Activated B cell treated with CpG ODN at 0.5 μM for 24 hours (primary cell): ENCODE measurements around the gene G3BP2. TPM values are rescaled to one million over a fixed set of nuclear protein-coding genes. Genes with fewer than 3 reads are reported as not detected.
A peak's percentile ranks its signal among the peaks of the same experiment; 100 is the strongest.
"Not testable (repeated sequence)": the region's sequence is repeated elsewhere in the genome, so short reads cannot be mapped to it uniquely, and the experiment has no call there.

ENCODE experiments used
- ATAC-seq: fragments of 200-7000 bp; cut with Tn5 transposase; one replicate; pipeline ENCODE4 v1.10.0; 2021; ENCODE audit warnings: low read depth, mild to moderate bottlenecking, moderate library complexity
- CTCF ChIA-PET: fragments of 350-600 bp; sonication (Branson Sonifier 250); formaldehyde crosslinking; loops from one replicate; lab custom pipeline; 2021; ENCODE audit warnings: antibody characterized with exemption; lab: Charles Lee
- POLR2A ChIA-PET: fragments of 350-600 bp; sonication (Branson Sonifier 250); formaldehyde crosslinking; loops from one replicate; lab custom pipeline; 2021; ENCODE audit warnings: antibody characterized with exemption; lab: Charles Lee
- DNase-seq: peaks from one replicate; pipeline ENCODE4 v3.0.0; 2022
- H3K27ac Mint-ChIP-seq: one replicate; pipeline ENCODE4 v1.8.0; 2020; ENCODE audit warnings: mixed read lengths
- H3K27me3 Mint-ChIP-seq: one replicate; pipeline ENCODE4 v1.8.0; 2021; ENCODE audit warnings: mixed read lengths
- H3K36me3 Mint-ChIP-seq: one replicate; pipeline ENCODE4 v1.8.0; 2021; ENCODE audit warnings: low read depth, mixed read lengths
- H3K4me1 Mint-ChIP-seq: one replicate; pipeline ENCODE4 v1.8.0; 2021; ENCODE audit warnings: mixed read lengths
- H3K4me3 Mint-ChIP-seq: one replicate; pipeline ENCODE4 v1.8.0; 2020; ENCODE audit warnings: mild to moderate bottlenecking, mixed read lengths
- H3K9me3 Mint-ChIP-seq: one replicate; pipeline ENCODE4 v1.8.0; 2020; ENCODE audit warnings: mixed read lengths
- intact Hi-C: fragments of 100-400 bp; cut with micrococcal nuclease; formaldehyde crosslinking; loops from one replicate; pipeline ENCODE4 v1.15.1; 2024
- total RNA-seq: library from RNA; stranded (reverse); gene quantifications from 2 replicates; pipeline ENCODE4 v1.2.3, GENCODE V29; 2022
- TF ChIP-seq, protein P1 (sequence below): fragments of 200-600 bp; IDR thresholded peaks from one replicate; pipeline ENCODE4 v1.8.0; 2022; ENCODE audit warnings: antibody characterized with exemption, mild to moderate bottlenecking

The G3BP2 gene
- 98.2 and 103 TPM in 2 replicates for total RNA-seq

DNA sequence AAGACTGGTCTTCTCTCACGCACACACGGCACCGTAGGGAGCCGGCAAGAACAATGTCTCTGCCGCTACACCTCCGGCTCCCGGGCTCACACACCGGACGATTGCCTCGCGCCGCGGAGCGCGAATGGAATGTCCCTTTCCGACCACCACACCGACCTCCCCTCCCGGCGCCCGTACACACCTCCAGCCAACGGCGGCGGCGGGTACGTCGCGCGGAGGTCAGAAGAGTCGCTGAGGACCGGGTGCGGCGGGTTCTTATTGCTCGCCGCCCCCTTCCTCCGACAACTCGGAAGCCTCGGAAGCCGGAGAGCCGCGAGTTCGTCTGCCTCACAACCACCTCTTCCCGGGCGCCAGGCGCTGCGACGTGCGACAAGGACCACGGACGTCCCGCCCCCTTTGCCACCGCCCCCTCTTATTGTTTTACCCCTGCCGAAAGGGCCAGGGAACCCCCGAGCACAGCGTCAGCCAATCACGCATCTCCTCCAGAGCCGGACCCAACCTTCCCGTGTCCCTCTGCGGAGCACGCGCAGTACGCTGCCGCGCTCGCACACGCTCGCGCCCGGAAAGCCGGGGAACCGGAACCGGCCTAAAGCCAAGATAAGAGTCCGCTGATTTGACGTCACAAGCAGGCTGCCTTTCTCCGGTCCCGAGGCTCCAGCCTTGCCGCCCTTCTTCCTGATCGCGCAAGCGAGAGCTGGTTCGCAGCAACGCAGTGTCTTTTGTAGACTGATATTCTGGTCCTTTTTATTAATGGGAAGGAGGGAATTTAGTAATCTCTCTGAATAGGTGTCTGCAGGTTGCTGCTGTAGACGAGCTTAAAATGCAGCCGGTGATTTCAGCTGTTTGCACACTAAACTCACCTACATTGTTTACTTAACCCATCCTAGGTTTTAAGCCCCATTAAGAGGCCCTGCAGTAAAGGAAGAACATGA is at the start of gene G3BP2:
TSS of gene G3BP2 (minus strand) at position 385 of the 932 bp plus-strand sequence. CDS start 11,386 bp downstream, outside the sequence.
- no peaks in the 10 kb centered on the region for H3K27me3 Mint-ChIP-seq
- H3K27ac Mint-ChIP-seq, result peak within 1 kb of the TSS; percentile 100
- ChIA-PET CTCF (interaction anchor here (0.8 to 3.8 kb wide), 3 partner anchors 35 to 267 kb away, joined by 3 to 20 read pairs (median 4); partner anchors contain the start of genes NAAA and USO1), POLR2A (interaction anchor here (0.6 to 7.4 kb wide), 16 partner anchors 9 to 267 kb away, joined by 3 to 90 read pairs (median 4); partner anchors contain the start of genes CDKL2, RCHY1, THAP6 and USO1)
- H3K4me3 Mint-ChIP-seq, result peak within 1 kb of the TSS; percentile 100
- H3K36me3 Mint-ChIP-seq, result peaks cover 20% of the 10 kb centered on the region
- DNase-seq, result peak; percentile 90
- TF ChIP-seq, protein P1, sequence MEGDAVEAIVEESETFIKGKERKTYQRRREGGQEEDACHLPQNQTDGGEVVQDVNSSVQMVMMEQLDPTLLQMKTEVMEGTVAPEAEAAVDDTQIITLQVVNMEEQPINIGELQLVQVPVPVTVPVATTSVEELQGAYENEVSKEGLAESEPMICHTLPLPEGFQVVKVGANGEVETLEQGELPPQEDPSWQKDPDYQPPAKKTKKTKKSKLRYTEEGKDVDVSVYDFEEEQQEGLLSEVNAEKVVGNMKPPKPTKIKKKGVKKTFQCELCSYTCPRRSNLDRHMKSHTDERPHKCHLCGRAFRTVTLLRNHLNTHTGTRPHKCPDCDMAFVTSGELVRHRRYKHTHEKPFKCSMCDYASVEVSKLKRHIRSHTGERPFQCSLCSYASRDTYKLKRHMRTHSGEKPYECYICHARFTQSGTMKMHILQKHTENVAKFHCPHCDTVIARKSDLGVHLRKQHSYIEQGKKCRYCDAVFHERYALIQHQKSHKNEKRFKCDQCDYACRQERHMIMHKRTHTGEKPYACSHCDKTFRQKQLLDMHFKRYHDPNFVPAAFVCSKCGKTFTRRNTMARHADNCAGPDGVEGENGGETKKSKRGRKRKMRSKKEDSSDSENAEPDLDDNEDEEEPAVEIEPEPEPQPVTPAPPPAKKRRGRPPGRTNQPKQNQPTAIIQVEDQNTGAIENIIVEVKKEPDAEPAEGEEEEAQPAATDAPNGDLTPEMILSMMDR, result no peak
- peaks cover 47% of the 10 kb centered on the region for H3K4me1 Mint-ChIP-seq
- peak; percentile 91 for ATAC-seq
- no peaks in the 10 kb centered on the region for H3K9me3 Mint-ChIP-seq
- intact Hi-C loops, result loop anchor here (1.0 to 5.0 kb wide), 6 partner anchors 18 to 274 kb away; partner anchors contain the start of genes CDKL2, RCHY1, THAP6 and USO1

DNA sequence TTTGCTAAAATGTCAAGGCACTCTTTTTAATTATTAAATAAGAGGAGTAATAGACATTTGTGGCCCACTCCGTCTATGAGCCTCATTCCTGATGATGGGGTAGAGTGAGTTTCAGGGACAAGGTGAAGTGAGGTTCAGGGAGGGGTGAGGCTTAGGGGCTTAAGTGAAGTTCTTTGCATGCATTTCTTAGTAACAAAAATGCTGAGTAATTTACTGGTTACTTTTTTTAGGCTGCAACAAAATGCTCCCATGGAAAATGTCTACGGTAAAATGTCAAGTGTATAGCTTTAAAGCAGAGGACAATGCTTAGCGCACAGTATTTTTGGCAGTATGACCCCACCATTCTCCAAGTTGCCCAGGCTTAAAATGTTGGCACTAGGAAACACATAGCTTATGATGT is 49.2 kb upstream of the G3BP2 start:
- H3K4me1 Mint-ChIP-seq, result peaks cover 50% of the 10 kb centered on the region
- H3K4me3 Mint-ChIP-seq, result no peak overlapping the region
- ATAC-seq, result no peak
- no peaks in the 10 kb centered on the region for H3K9me3 Mint-ChIP-seq
- no peak for DNase-seq
- intact Hi-C loops, result loop anchor here (5.0 to 10.0 kb wide), 3 partner anchors 790 to 1435 kb away; partner anchors contain the start of genes AREG, CCNG2 and PARM1
- TF ChIP-seq, protein P1, result no peak
- CTCF ChIA-PET, result interaction anchor here (1.1 to 2.6 kb wide), 4 partner anchors 10 to 68 kb away, joined by 3 to 7 read pairs (median 4); no protein-coding TSS in a partner anchor
- POLR2A ChIA-PET, result interaction anchor here (3.5 to 3.7 kb wide), 2 partner anchors 24 to 51 kb away, joined by 25 to 90 read pairs; partner anchors contain the start of gene G3BP2
- H3K36me3 Mint-ChIP-seq, result peaks cover 14% of the 10 kb centered on the region
- H3K27me3 Mint-ChIP-seq, result no peaks in the 10 kb centered on the region
- H3K27ac Mint-ChIP-seq, result no peak overlapping the region

DNA sequence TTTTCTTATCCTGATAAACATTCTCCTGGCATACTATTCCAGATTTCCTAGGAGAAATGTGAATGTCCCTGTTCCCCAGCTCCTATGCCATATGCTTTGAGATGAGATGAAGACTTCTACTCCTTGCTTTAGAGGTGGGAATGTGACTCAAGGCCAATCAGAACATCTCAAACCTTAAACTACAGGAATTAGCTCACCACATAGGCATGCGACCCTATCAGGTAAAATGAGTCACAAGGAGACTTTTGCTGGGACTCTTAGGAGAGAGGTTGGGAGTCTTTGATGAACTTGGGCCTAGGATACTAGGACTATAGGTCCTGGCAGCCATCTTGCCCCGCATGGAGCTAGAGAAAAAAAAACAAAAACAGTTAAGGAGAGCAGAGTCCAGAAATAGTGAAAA is 45.3 kb upstream of the G3BP2 start:
- Mint-ChIP-seq H3K27ac (no peak overlapping the region), H3K4me1 (peaks cover 16% of the 10 kb centered on the region), H3K9me3 (no peaks in the 10 kb centered on the region), H3K4me3 (no peak overlapping the region), H3K27me3 (no peaks in the 10 kb centered on the region), H3K36me3 (peaks cover 5% of the 10 kb centered on the region)
- DNase-seq, result no peak
- TF ChIP-seq, protein P1, result no peak
- intact Hi-C loops, result no loop called here
- ATAC-seq, result no peak
- CTCF ChIA-PET, result no interaction called here
- POLR2A ChIA-PET, result interaction anchor here (0.6 kb wide), 1 partner anchor 19 kb away, joined by 6 read pairs; no protein-coding TSS in a partner anchor

DNA sequence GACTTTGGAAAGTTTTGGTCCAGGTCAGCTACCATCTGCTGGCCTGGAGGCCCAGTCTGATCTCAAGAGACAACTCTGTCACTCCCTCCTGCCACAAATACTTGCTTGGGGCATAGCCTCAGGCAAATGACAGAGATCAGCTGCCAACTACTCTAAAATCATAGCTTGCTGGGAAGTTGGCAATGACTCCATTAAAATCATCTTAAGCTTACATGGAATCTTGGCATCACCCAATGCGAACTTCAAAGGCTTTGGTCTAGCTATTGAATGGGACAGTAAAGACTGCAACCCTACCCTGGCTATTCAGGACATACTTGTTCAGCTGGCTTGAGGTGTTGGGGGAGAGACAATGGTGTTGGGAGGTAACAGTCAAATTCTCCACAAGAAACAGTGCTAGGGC is 44.2 kb upstream of the G3BP2 start:
- DNase-seq, result no peak
- intact Hi-C loops, result no loop called here
- no peak for ATAC-seq
- ChIA-PET CTCF (no interaction called here), POLR2A (no interaction called here)
- TF ChIP-seq, protein P1, result no peak
- Mint-ChIP-seq H3K4me1 (peaks cover 8% of the 10 kb centered on the region), H3K27ac (no peak overlapping the region), H3K4me3 (no peak overlapping the region), H3K36me3 (peaks cover 5% of the 10 kb centered on the region), H3K9me3 (no peaks in the 10 kb centered on the region), H3K27me3 (no peaks in the 10 kb centered on the region)

DNA sequence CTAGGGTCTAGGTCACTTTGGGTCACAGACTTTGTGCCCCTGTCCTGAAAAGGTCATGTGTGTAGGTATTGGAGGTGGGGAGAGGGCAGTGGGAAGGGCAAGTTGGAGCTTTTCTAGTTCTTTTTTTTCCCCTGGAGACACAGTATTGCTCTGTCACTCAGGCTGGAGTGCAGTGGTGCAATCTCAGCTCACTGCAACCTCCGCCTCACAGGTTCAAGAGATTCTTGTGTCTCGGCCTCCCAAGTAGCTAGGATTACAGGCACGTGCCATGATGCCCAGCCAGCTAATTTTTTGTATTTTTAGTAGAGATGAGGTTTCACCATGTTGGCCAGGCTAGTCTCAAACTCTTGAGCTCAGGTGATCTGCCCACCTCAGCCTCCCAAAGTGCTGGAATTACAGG is 42.8 kb upstream of the G3BP2 start:
- H3K27ac Mint-ChIP-seq, POLR2A ChIA-PET, H3K27me3 Mint-ChIP-seq, ATAC-seq, H3K9me3 Mint-ChIP-seq, DNase-seq, intact Hi-C loops, H3K4me1 Mint-ChIP-seq, H3K4me3 Mint-ChIP-seq, H3K36me3 Mint-ChIP-seq: not testable (repeated sequence)
- CTCF ChIA-PET, result interaction anchor here (1.2 kb wide), 1 partner anchor 23 kb away, joined by 3 read pairs; no protein-coding TSS in a partner anchor
